Measurements from ENCODE around the gene GFER. TPM values are rescaled to one million over a fixed set of nuclear protein-coding genes. Genes with fewer than 3 reads are reported as not detected.
A peak's percentile ranks its signal among the peaks of the same experiment; 100 is the strongest.
"Not testable (repeated sequence)": the region's sequence is repeated elsewhere in the genome, so short reads cannot be mapped to it uniquely, and the experiment has no call there.

The GFER gene
- total RNA-seq, 2 donors from 2014 or later, result 16.2 to 22.1 TPM

DNA sequence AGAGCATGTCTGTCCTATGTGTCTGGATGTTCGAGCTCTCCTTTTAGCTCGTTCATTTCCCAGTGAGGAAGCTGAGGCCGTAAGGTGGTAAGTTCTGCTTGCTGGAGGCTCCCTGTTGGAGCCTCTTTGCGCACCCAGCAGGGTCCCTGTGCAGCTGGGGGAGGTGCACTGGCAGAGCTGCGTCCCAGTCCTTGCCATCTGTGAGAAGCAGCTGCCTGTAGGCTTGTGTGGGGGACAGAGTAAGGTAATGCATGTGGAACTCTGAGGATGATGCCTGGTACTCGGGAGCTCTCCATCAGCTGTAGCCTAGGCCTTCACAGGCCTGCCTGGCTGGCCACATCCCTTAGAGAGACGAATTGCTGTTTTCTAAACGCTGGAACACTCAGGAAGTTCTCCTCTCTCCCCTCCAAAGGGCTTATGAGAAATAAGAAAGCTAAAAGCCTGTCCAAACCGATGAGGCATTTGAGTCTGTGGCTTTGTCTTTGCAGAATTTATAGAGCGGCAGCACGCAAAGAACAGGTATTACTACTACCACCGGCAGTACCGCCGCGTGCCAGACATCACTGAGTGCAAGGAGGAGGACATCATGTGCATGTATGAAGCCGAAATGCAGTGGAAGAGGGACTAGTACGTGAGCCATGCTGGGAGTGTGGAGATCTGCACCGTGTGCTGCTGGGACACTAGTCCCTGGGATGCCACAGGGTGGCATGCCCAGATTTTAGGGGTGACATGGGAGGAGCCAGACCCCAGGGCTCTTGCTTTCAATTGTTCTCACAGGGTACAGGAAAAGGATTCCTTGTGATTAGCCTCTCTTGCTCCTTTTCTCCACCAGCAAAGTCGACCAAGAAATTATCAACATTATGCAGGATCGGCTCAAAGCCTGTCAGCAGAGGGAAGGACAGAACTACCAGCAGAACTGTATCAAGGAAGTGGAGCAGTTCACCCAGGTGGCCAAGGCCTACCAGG is 23.0 kb upstream of the GFER start:
- H3K27ac Mint-ChIP-seq, result peak overlapping the region; percentile 98
- peak overlapping the region; percentile 96 for H3K4me3 Mint-ChIP-seq
- H3K4me1 Mint-ChIP-seq, result peaks cover 40% of the 10 kb centered on the region
- DNase-seq (no peak), ATAC-seq (no peak)
- H3K27me3 Mint-ChIP-seq, result no peaks in the 10 kb centered on the region
- no peaks in the 10 kb centered on the region for H3K9me3 ChIP-seq (ENCODE audit: control insufficient read depth, low read length, poor library complexity, severe bottlenecking)
- peaks cover 4% of the 10 kb centered on the region for H3K36me3 Mint-ChIP-seq (ENCODE audit: low read depth)

DNA sequence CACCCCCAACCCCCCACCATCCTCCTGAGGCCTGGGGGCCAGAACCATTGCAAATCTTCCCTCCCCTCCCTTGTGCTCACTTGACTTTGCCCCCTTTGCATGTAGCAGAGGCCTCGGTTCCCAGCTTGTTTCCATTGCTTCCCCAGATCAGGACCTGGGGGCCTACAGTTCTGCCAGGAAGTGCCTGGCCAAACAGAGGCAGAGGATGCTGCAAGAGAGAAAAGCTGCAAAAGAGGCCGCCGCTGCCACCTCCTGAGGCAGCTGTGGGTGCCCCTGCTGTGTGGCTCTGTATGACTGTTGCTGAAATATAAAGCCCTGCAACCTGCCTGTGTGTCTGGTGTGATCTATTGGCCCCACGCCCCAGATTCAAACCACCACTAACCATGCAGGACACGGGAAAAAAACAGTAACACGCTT is 22.3 kb upstream of the GFER start:
- H3K27ac Mint-ChIP-seq, result peak overlapping the region; percentile 98
- DNase-seq, result no peak
- H3K27me3 Mint-ChIP-seq, result no peaks in the 10 kb centered on the region
- peak overlapping the region; percentile 96 for H3K4me3 Mint-ChIP-seq
- no peaks in the 10 kb centered on the region for H3K9me3 ChIP-seq (ENCODE audit: control insufficient read depth, low read length, poor library complexity, severe bottlenecking)
- H3K4me1 Mint-ChIP-seq, result peaks cover 40% of the 10 kb centered on the region
- peaks cover 4% of the 10 kb centered on the region for H3K36me3 Mint-ChIP-seq (ENCODE audit: low read depth)
- no peak for ATAC-seq

DNA sequence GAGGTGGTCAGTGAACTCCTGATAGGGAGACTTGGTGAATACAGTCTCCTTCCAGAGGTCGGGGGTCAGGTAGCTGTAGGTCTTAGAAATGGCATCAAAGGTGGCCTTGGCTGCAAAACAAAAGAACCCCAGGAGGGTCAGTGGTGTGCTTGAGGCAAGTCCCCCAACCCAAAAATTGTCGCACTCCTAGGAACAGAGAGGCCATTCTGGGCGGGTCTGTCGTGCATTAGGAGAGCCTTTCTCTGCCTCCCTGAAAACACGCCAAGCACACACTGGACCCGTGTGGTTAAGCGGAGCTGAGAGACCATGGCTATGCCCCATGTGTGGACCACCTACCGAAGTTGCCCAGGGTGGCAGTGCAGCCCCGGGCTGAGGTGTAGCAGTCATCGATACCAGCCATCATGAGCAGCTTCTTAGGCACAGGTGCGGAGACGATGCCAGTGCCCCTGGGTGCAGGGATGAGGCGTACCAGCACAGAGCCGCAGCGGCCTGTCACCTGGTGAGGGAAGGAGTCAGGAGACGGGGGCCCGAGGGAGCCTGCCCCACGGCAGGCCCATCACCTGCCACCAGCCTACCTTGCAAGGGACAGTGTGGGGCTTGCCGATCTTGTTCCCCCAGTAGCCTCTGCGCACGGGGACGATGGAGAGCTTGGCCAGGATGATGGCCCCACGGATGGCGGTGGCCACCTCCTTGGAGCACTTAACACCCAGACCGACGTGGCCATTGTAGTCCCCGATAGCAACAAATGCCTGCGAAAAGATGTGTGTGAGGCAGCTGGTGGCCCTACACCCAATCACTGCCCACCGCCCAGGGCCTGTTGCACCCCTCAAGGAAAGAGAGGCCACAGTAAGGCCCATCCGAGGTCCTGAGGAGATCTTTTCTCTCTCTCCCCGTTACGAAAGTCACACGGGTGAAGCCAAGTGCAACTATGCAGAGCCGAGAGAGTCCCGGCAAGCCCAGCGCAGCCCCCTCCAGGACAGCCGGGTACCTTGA is 21.5 kb upstream of the GFER start:
- not testable (repeated sequence) for DNase-seq; H3K36me3 Mint-ChIP-seq (ENCODE audit: low read depth); ATAC-seq; H3K9me3 ChIP-seq (ENCODE audit: control insufficient read depth, low read length, poor library complexity, severe bottlenecking); H3K27me3 Mint-ChIP-seq
- Mint-ChIP-seq H3K27ac (peak overlapping the region; percentile 98), H3K4me3 (peak overlapping the region; percentile 93), H3K4me1 (peaks cover 43% of the 10 kb centered on the region)

DNA sequence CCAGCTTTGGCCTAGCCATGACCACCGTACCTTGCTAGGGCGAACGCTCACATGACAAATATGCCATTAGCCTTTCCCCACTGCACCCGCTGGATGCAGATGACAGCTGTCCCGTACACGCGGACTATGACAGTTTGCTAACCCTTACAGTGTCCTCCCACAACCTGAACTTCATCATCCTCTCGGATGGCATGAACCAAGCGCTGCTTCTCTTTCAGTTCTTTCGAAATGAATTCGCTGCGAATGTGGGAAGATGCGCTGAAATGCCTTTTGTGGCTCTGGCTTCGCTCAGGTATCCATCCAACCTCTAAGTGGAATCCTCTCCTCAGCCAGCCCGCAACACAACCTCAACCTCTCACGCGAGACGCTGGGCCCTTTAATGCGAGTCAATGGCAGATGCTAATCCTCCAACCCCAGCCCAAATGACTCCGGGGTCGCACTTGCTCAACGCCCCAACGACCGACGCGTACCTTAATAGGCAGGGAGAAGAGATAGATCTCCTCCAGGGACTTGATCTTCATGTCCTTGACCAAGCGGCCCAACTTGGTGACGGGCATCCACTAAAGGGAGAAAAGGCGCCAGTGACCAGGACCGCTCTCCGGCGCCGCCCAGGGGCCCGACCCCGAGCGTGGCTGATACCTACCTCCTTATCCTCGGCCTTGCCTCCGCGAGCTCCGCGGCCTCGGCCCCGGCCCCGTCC is 20.0 kb upstream of the GFER start:
- Mint-ChIP-seq H3K27ac (peak overlapping the region; percentile 98), H3K27me3 (no peaks in the 10 kb centered on the region), H3K36me3 (ENCODE audit: low read depth) (peaks cover 4% of the 10 kb centered on the region), H3K4me3 (peak overlapping the region; percentile 93), H3K4me1 (peaks cover 45% of the 10 kb centered on the region)
- DNase-seq (no peak), ATAC-seq (peak; percentile 16)
- no peaks in the 10 kb centered on the region for H3K9me3 ChIP-seq (ENCODE audit: control insufficient read depth, low read length, poor library complexity, severe bottlenecking)

DNA sequence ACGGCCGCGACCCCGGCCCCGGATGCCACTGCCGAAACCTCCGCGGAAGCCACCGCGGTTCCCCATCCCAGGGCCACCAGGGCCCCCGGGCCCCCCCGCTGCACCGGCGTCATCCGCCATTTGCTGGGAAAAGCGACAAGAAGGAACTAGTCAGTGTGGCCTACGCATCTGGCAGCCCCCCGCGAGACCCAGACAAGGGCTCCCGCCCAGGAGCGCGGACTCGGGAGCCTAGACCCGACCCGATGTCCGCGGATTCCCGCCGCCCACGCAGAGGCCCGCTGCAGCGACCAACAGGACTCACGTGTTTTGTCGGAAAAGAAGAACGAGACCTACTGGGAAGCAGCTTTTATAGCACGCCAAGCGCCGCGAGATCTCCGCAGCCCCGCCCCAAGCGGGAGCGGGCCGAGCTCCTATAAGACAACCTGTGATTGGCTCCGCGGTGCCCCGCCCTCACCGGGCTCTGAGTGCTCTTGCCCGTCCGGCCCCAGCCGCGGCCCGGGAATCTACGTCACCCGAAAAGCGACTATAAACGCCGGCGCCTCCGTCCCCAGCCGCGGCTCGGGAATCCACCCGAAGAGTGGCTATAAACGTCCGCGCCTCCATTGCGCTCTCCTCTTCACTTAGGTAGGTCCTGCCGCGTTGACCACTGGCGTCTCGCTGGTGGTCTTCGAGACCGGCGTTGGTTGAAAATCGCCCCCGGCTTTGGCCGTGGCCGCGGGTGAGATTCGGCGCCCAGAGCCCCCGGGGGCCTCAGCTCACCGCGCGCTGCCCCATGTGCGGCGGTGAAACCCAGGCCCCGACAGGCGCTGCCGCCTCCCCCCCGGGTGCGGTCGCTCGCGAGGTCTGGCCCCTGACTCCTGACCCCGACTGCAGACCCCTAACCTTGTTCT is 19.2 kb upstream of the GFER start, which contains the start of gene RPS2:
Gene RPS2, minus strand, starts transcription at position 321 of the 890 bp plus-strand sequence. Its CDS starts 201 bp downstream, at position 120.
- peak within 1 kb of the TSS; percentile 93 for H3K4me3 Mint-ChIP-seq

DNA sequence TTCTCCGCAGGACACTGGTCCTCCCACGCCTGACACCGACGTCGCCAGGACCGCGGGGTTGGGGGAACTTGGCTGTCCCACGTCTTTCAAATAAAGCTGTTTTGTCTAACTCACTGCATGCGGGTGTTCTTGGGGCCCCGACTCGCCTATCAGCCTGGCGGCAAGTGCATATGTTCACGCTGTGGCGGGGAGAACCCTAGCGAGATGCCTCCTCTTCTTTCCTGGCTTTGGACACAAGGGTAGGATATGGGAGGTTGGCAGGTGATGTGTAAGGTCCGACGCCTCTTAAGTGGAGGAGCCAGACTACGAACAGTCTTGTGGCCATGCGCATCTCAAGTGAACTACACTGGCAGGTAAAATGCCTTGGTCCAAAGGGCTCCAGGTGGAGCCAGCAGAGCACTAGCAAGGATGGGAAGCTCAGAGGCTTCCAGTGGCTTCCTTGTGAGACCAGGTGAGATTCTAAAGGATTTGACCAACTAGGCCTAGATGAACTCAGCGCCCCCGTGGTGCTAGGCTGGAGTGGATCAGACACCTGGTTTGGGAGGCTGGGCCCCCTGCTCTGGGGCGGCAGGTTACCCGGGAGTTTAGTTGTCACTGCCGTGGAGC is 18.5 kb upstream of the GFER start:
- H3K27me3 Mint-ChIP-seq, result no peaks in the 10 kb centered on the region
- peak overlapping the region; percentile 93 for H3K4me3 Mint-ChIP-seq
- peaks cover 4% of the 10 kb centered on the region for H3K36me3 Mint-ChIP-seq (ENCODE audit: low read depth)
- peaks cover 41% of the 10 kb centered on the region for H3K4me1 Mint-ChIP-seq
- ATAC-seq (no peak), DNase-seq (no peak)
- no peaks in the 10 kb centered on the region for H3K9me3 ChIP-seq (ENCODE audit: control insufficient read depth, low read length, poor library complexity, severe bottlenecking)
- H3K27ac Mint-ChIP-seq, result peak overlapping the region; percentile 98

More for the DNA sequence above, 19.2 kb upstream of the GFER start, which contains the start of gene RPS2:
- Mint-ChIP-seq H3K4me1 (peaks cover 45% of the 10 kb centered on the region), H3K36me3 (ENCODE audit: low read depth) (peaks cover 4% of the 10 kb centered on the region), H3K27me3 (no peaks in the 10 kb centered on the region), H3K27ac (peak within 1 kb of the TSS; percentile 98)
- DNase-seq, result peak; percentile 96 to 99 (median 98)
- peak; percentile 91 for ATAC-seq
- no peaks in the 10 kb centered on the region for H3K9me3 ChIP-seq (ENCODE audit: control insufficient read depth, low read length, poor library complexity, severe bottlenecking)

DNA sequence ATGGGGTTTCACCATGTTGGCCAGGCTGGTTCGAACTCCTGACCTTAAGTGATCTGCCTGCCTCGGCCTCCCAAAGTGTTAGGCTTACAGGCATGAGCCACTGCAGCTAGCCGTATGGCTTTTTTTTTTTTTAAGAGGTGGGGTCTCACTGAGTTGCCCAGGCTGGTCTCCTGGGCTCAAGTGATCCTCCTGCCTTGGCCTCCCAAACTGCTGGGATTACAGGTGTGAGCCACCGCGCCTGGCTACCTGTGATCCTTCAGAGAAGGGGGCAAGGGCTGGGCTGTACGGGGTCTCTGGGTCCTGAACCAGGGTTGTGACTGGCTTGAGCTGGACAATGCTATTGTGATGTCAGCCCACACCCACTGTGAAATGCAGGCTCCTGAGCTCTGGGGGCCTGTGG is 17.5 kb upstream of the GFER start, which contains the start of gene RNF151:
Gene RNF151, plus strand, starts transcription at position 397 of the 400 bp plus-strand sequence. CDS start 26 bp downstream, outside the sequence.
- H3K9me3 ChIP-seq (ENCODE audit: control insufficient read depth, low read length, poor library complexity, severe bottlenecking), result no peaks in the 10 kb centered on the region
- DNase-seq (no peak), ATAC-seq (no peak)
- peak within 1 kb of the TSS; percentile 93 for H3K4me3 Mint-ChIP-seq
- no peaks in the 10 kb centered on the region for H3K27me3 Mint-ChIP-seq
- H3K27ac Mint-ChIP-seq, result peak within 1 kb of the TSS; percentile 98
- peaks cover 4% of the 10 kb centered on the region for H3K36me3 Mint-ChIP-seq (ENCODE audit: low read depth)
- peaks cover 39% of the 10 kb centered on the region for H3K4me1 Mint-ChIP-seq

DNA sequence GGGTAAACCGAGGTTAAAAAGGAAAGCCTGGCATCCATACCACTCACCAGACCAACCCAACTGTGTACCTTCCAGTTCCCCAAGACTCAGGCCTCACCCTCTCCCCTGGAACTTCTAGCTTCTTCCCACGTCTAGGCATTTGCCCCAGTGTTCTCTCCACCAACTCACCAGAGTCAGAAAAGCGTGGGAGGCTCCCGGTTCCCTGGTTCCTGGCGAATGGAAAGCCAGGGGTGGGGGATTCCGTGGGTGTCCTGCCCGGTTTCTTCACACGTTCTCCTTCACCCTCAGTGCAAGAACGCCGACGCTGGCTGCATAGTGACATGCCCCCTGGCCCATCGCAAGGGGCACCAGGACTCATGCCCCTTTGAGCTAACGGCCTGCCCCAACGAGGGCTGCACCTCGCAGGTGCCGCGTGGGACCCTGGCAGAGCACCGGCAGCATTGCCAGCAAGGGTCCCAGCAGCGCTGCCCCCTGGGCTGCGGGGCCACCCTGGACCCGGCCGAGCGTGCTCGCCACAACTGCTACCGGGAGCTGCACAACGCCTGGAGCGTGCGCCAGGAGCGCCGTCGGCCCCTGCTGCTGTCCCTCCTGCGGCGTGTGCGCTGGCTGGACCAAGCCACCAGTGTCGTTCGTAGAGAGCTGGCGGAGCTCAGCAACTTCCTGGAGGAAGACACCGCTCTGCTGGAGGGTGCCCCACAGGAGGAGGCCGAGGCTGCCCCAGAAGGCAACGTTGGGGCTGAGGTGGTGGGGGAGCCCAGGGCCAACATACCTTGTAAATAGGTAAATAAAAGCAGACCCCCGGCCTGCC is 15.6 kb upstream of the GFER start:
- H3K9me3 ChIP-seq (ENCODE audit: control insufficient read depth, low read length, poor library complexity, severe bottlenecking), result no peaks in the 10 kb centered on the region
- DNase-seq (no peak), ATAC-seq (no peak)
- peaks cover 6% of the 10 kb centered on the region for H3K36me3 Mint-ChIP-seq (ENCODE audit: low read depth)
- H3K27ac Mint-ChIP-seq, result no peak overlapping the region
- H3K4me3 Mint-ChIP-seq, result no peak overlapping the region
- H3K4me1 Mint-ChIP-seq, result peaks cover 48% of the 10 kb centered on the region
- no peaks in the 10 kb centered on the region for H3K27me3 Mint-ChIP-seq

DNA sequence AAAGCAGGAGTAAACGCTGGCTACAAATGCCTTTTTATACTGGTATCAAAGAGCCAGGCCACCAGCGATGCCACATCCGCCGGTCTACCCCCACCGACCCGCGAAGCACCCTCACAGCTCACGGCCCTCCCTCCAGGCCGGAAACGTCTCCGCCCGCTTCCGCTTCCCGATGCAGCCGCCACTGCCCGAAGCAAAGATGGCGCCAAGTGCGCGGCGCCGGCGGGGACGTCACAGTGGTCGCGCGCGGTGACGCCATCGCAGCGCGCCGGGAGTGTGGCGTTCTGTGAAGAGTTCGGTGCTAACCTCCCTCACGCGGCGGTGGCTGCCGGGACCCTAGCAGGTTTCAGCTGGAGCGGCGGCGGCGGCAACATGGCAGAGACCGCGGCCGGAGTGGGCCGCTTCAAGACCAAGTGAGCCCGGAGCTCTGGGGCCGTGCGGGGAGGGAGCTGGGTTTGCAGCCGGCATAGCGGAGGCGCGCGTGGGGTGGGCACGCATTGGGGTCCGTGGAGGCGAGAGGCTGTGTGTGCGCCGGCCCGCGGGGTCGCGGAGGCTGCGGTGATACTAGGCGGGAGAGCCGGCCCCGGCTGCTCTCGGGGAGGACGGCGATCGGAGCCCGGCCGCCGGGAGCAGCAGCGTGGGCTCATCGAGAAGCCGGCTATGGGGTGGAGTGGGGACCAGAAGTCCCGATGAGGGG is 12.1 kb upstream of the GFER start, which contains the start of gene TBL3:
Gene TBL3, plus strand, starts transcription at position 258 of the 694 bp plus-strand sequence. Its CDS starts 112 bp downstream, at position 370.
- H3K9me3 ChIP-seq (ENCODE audit: control insufficient read depth, low read length, poor library complexity, severe bottlenecking), result no peaks in the 10 kb centered on the region
- DNase-seq (peak; percentile 94 to 97 (median 94)), ATAC-seq (peak; percentile 96)
- Mint-ChIP-seq H3K27me3 (no peaks in the 10 kb centered on the region), H3K4me3 (peak within 1 kb of the TSS; percentile 98), H3K36me3 (ENCODE audit: low read depth) (peaks cover 8% of the 10 kb centered on the region), H3K4me1 (peaks cover 28% of the 10 kb centered on the region), H3K27ac (peak within 1 kb of the TSS; percentile 97)

DNA sequence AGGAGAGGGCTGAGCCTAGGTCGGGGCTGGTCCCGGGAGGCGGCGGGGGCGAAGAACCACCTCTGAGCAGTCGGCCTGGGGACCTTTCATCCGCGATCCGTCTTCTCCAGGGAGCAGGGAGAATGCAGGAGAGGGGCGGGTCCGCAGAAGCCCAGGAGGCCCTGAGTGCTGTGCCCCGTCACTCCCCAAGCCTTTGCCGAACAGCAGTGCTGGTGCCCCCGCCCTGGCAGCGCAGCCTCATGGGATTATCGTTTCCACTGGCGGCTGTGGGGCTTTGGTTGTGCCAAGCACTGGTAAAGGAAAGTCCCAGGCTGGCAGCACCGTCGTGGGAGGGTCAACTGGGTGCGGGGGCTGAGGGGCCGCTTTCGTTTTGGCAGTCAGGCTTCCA is 11.5 kb upstream of the GFER start:
- DNase-seq, result no peak
- peak overlapping the region; percentile 97 for H3K27ac Mint-ChIP-seq
- H3K4me3 Mint-ChIP-seq, result peak overlapping the region; percentile 98
- H3K27me3 Mint-ChIP-seq, result no peaks in the 10 kb centered on the region
- no peak for ATAC-seq
- H3K9me3 ChIP-seq (ENCODE audit: control insufficient read depth, low read length, poor library complexity, severe bottlenecking), result no peaks in the 10 kb centered on the region
- peaks cover 8% of the 10 kb centered on the region for H3K36me3 Mint-ChIP-seq (ENCODE audit: low read depth)
- H3K4me1 Mint-ChIP-seq, result peaks cover 25% of the 10 kb centered on the region

All from T-helper 17 cell (primary cell).